Cardiac fibroblast (primary cell): ENCODE data around the gene FANCI.

Experiments used
- DNase-seq, 2 donors: peaks; one replicate each; pipeline versions ENCODE4 v3.0.0 to v3.0.0-alpha.2; 2010; ENCODE audit warnings: low read depth in 2 of 2
- H3K4me3 ChIP-seq, 2 donors: replicated peaks in 1 of 2; 1 replicate in 1 of 2; 2 replicates in 1 of 2; pipeline ENCODE4 v1.5.1; 2011; ENCODE audit warnings: low read depth in 2 of 2, low read length in 2 of 2, mild to moderate bottlenecking in 2 of 2, moderate library complexity in 1 of 2
- TF ChIP-seq, protein P1 (sequence below): IDR thresholded peaks from one replicate; pipeline ENCODE4 v1.5.1; 2011; ENCODE audit warnings: low read depth, mild to moderate bottlenecking, low read length, inconsistent platforms

The FANCI gene

DNA sequence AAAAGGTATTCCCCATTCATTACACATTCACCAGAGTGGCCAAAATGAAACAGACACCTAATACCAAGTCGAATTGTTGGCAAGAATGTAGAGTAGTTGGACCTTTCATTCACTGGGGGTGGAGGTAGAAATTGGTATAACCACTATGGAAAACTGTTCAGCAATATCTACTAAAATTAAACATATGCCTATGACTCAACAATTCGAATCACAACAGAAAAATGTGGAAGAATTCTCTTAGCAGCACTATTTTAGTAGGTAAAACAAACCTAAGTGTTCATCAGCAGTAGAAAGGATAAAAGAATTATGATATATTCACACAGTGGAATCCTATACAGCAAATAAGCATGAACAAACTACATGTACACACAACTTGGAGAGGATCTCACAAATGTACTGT lies 60.2 kb downstream of the FANCI start:
- TF ChIP-seq, protein P1, sequence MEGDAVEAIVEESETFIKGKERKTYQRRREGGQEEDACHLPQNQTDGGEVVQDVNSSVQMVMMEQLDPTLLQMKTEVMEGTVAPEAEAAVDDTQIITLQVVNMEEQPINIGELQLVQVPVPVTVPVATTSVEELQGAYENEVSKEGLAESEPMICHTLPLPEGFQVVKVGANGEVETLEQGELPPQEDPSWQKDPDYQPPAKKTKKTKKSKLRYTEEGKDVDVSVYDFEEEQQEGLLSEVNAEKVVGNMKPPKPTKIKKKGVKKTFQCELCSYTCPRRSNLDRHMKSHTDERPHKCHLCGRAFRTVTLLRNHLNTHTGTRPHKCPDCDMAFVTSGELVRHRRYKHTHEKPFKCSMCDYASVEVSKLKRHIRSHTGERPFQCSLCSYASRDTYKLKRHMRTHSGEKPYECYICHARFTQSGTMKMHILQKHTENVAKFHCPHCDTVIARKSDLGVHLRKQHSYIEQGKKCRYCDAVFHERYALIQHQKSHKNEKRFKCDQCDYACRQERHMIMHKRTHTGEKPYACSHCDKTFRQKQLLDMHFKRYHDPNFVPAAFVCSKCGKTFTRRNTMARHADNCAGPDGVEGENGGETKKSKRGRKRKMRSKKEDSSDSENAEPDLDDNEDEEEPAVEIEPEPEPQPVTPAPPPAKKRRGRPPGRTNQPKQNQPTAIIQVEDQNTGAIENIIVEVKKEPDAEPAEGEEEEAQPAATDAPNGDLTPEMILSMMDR: no peak
- DNase-seq: no peak
- no peak overlapping the region for H3K4me3 ChIP-seq

DNA sequence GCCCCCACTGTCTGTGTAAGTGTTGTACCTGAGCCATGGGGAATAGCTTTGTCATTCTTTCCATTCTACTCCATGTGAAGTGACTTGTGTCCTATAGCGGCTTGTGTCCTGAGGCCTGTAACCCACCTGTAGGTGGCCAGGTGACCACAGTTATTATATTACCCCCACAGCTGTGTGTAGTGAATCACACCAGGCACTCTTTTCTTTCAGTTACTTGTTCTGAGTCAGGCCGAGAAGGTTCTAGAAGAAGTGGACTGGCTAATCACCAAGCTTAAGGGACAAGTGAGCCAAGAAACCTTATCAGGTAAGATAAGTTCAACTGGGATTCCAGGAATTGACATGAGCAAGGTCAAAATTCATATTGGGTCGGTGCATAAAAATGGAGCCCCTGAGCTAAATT lies 61.6 kb downstream of the FANCI start:
- DNase-seq: no peak
- TF ChIP-seq, protein P1: no peak
- no peak overlapping the region for H3K4me3 ChIP-seq

DNA sequence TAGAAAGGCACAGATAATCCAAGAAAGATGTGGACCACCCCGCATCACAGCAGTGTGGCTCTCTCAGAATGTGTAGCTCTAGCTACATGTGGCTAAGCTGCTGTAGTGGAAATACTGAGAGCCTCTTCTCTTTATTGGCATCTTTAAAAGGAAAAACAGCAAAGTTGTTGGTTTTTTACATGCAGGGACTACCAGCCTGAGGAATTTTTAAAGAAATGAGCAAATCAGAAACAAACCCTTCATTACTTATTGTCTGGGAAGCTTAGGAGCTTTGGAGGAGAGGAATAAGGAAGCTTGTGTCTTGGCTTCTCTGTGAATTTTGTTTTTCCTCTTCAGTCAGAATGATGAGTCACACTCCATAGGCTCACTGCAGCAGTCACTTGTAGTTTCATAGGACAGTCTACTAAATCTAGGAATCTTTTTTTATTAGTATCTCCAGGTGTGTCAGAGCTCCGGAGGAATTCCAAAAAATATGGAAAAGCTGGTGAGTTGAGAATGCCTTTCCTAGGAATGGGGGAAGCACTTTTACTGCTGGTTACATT lies 63.3 kb downstream of the FANCI start:
- TF ChIP-seq, protein P1: no peak
- DNase-seq: peak; percentile 31 to 41
- H3K4me3 ChIP-seq: no peak overlapping the region

DNA sequence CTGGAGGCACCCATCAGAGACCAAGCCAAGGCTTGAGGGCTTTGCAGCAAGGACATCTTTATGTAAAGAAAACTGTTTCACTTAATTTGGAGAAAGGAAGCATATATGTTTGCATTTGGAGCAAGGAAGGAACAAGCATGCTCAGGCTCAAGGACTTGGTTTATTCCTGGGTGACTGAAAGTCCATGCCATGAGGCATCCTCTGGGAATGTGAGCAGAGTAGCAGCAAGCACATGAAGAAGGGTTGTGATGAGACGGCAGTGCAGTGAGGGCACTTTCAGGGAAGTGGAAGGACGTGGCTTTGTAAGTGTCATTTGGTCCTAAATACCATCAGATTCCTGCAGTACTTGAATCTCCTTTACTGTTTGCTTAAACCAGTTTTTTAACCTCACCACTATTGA lies 64.0 kb downstream of the FANCI start:
- peak in 1 of 2 donors; percentile 54 for DNase-seq
- TF ChIP-seq, protein P1: no peak
- no peak overlapping the region for H3K4me3 ChIP-seq

DNA sequence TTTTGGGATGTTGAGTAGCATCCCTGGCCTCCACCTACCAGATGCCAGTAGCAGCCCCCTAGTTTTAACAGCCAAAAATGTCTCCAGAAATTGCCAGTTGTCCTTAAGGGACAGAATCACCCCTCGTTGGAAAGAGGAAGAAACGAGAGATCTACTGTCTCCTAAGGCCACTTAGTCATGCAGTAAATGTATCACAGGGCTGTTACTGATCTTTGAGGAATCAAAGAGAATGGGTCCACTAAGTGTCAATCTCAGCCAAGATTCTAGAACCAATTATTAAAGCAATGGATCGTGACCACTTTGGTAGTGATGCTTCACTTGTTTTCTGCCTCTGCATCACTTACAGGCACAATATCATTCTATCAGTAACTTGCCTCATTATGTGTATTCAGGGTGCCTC lies 64.5 kb downstream of the FANCI start:
- TF ChIP-seq, protein P1: no peak
- DNase-seq: no peak
- H3K4me3 ChIP-seq: no peak overlapping the region

DNA sequence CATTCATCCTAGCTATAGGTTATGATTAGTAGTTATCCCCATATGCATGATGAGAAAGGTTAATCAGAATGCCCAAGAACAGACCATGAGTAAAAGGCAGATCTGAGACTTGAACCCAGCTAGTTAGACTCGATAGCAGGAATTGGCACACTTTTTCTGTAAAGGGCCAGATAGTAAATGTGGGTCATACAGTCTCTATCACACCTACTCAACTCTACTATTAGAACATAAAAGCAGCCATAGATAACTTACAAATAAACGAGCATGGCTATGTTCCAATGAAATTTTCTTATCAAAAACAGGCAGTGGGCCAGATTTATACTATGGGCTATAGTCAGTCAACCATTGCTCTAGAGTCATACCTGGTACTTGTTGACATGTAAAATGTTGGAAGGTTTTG lies 66.2 kb downstream of the FANCI start:
- no peak overlapping the region for H3K4me3 ChIP-seq
- no peak for DNase-seq
- TF ChIP-seq, protein P1: no peak

DNA sequence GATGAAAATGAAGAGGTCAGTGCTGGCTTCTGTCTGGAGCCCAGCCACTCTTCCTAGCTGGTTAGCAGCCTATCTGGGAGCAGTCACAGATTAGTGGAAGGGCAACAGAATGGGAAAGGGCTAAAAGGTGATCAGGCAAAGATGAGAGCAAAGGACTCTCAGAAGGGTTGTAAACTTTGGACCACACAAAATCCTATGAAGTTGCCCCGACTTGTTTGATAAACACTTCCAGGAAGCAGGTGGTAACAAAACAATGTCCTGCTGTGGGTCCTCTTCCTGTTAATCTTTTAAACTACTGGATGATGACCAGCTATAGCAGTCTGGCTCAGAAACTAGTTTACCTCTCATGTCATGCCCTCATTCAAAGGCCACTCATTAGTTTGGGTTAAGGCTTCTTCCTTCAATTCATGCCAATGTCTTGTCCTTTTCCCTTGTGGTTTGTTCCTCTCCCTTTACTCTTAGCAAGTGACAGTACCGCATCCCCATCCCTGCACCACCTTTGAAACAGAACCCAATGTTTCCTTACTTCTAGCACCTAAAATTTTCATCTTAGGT lies 71.7 kb downstream of the FANCI start:
- no peak for DNase-seq
- TF ChIP-seq, protein P1: no peak
- no peak overlapping the region for H3K4me3 ChIP-seq
